Activated CD4-positive, alpha-beta T cell treated with anti-CD3 and anti-CD28 coated beads for 36 hours (primary cell): ENCODE results near the gene LUC7L2. TPM values are rescaled to one million over a fixed set of nuclear protein-coding genes. Genes with fewer than 3 reads are reported as not detected.
"Not testable (repeated sequence)": the region's sequence is repeated elsewhere in the genome, so short reads cannot be mapped to it uniquely, and the experiment has no call there.

Source experiments
- ATAC-seq: fragments of 200-7000 bp; cut with Tn5 transposase; one replicate; pipeline ENCODE4 v1.10.0; 2021; ENCODE audit warnings: mild to moderate bottlenecking, moderate library complexity
- CTCF ChIA-PET: fragments of 350-600 bp; sonication (Branson Sonifier 250); formaldehyde crosslinking; loops from one replicate; lab custom pipeline; 2021; ENCODE audit warnings: antibody characterized with exemption; lab: Charles Lee
- POLR2A ChIA-PET: fragments of 350-600 bp; sonication (Branson Sonifier 250); formaldehyde crosslinking; loops from one replicate; lab custom pipeline; 2021; ENCODE audit warnings: antibody characterized with exemption, inconsistent platforms; lab: Charles Lee
- DNase-seq: peaks from one replicate; pipeline ENCODE4 v3.0.0-alpha.2; 2020
- H3K27ac Mint-ChIP-seq: one replicate; pipeline ENCODE4 v1.8.0; 2021; ENCODE audit warnings: mixed read lengths
- H3K27me3 Mint-ChIP-seq: one replicate; pipeline ENCODE4 v1.8.0; 2021; ENCODE audit warnings: mixed read lengths
- H3K36me3 Mint-ChIP-seq: one replicate; pipeline ENCODE4 v1.8.0; 2021; ENCODE audit warnings: low read depth, mixed read lengths
- H3K4me1 Mint-ChIP-seq: one replicate; pipeline ENCODE4 v1.8.0; 2021; ENCODE audit warnings: mixed read lengths
- H3K4me3 Mint-ChIP-seq: one replicate; pipeline ENCODE4 v1.8.0; 2021; ENCODE audit warnings: mild to moderate bottlenecking, moderate library complexity, mixed read lengths
- H3K9me3 Mint-ChIP-seq: one replicate; pipeline ENCODE4 v1.8.0; 2021; ENCODE audit warnings: low read depth, mixed read lengths
- intact Hi-C, 2 experiments: fragments of 100-400 bp; cut with DNase I in 1 of 2; cut with micrococcal nuclease in 1 of 2; formaldehyde crosslinking; loops; one replicate each; pipeline versions ENCODE4 v1.14.2 to v1.15.1; 2022 to 2024; cut with DNase I, micrococcal nuclease
- total RNA-seq, 2 experiments: library from RNA; stranded (reverse); gene quantifications; one replicate each; pipeline ENCODE4 v1.2.3, GENCODE V29; 2021

The LUC7L2 gene
- total RNA-seq, 2 experiments from 2014 or later, result 124 to 126 TPM

DNA sequence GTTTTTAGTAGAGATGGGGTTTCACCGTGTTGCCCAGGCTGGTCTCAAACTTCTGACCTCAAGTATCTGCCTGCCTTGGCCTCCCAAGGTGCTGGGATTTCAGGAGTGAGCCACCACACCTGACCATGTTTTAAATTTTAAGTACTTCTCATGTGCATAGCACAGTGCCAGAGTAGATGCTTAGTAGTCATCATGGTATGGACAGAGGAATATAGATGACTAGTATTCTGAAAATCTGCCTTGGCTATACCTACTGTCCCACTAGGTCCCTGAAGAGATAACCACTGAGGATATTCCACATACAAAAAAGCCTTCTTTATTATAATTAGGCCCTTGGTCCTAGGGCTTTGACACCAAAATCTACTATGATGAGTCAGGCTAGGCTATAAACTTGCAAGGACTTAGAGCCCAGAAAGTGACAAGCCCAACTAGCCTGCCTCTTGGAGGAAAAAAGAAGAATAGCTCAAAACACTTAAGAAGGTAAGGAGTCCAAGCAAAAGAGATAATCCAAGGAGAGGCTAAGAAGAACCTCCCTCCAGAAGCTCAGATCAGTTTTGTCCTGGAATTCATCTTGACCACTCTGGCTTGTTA, 34.0 kb downstream of the LUC7L2 start:
- DNase-seq (no peak), ATAC-seq (peak; percentile 65)
- Mint-ChIP-seq H3K4me1 (peaks cover 46% of the 10 kb centered on the region), H3K36me3 (peaks cover 60% of the 10 kb centered on the region), H3K27ac (no peak overlapping the region), H3K9me3 (no peaks in the 10 kb centered on the region), H3K27me3 (no peaks in the 10 kb centered on the region), H3K4me3 (no peak overlapping the region)
- POLR2A ChIA-PET, result interaction anchor here (0.6 kb wide), 3 partner anchors 15 to 1145 kb away, joined by 3 to 4 read pairs (median 3); no protein-coding TSS in a partner anchor
- CTCF ChIA-PET, result interaction anchor here (0.6 to 3.7 kb wide), 9 partner anchors 12 to 1213 kb away, joined by 3 to 20 read pairs (median 4); no protein-coding TSS in a partner anchor
- intact Hi-C loops, result no loop called here

DNA sequence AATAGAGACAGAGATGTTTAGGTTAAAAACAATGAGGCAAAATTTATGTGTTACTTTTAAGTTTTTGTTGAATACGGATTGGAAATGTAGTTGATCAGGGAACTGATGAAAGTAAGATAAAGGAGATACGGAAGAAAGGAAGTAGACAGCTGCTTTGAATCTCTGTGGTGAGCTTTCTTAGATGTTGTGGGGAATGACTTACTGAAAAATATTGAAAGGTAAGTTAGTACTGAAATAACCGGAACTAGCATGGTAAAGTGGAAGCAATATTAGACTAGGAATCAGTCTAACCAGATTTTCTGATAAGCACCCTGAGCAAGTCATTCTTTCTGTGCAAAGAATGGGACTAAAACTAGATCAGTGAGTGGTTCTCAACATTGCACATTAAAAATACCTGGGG, 34.8 kb downstream of the LUC7L2 start:
- ChIA-PET POLR2A (no interaction called here), CTCF (interaction anchor here (1.0 to 3.7 kb wide), 7 partner anchors 13 to 320 kb away, joined by 3 to 20 read pairs (median 6); no protein-coding TSS in a partner anchor)
- intact Hi-C loops, result no loop called here
- DNase-seq (no peak), ATAC-seq (peak; percentile 64)
- no peaks in the 10 kb centered on the region for H3K27me3 Mint-ChIP-seq
- peak overlapping the region; percentile 66 for H3K27ac Mint-ChIP-seq
- H3K9me3 Mint-ChIP-seq, result no peaks in the 10 kb centered on the region
- no peak overlapping the region for H3K4me3 Mint-ChIP-seq
- peaks cover 40% of the 10 kb centered on the region for H3K4me1 Mint-ChIP-seq
- peaks cover 58% of the 10 kb centered on the region for H3K36me3 Mint-ChIP-seq

DNA sequence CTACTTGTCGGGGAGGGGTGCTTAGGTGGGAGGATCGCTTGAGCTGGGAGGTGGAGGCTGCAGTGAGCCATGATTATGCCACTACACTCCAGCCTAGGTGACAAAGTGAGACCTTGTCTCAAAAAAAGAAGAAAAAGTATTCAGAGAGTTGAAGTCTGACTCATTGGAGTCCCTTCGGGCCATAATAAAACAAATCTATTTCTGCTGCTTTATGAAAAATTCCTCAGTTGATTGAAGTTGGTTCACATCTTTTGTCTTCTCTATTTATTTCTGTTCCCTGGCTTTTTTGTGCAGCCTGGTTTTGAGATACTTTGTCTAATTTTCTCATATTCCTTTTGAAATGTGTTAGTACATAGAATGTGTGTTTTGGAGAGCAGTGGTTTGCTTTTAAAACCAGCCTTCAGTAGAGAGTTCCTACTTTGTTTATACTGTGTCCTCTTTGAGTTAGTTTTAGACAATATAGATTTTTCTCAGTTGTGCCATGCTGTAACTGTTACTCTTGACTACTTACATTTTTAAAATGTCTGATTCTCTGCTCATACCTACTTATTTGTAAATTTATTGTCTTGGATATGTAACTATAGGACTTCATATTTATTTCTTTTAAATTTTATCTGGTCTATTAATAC, 36.7 kb downstream of the LUC7L2 start:
- Mint-ChIP-seq H3K9me3 (no peaks in the 10 kb centered on the region), H3K36me3 (peaks cover 52% of the 10 kb centered on the region), H3K4me1 (peaks cover 38% of the 10 kb centered on the region), H3K27me3 (no peaks in the 10 kb centered on the region), H3K4me3 (no peak overlapping the region), H3K27ac (no peak overlapping the region)
- intact Hi-C loops, result no loop called here
- ChIA-PET POLR2A (interaction anchor here (1.5 kb wide), 1 partner anchor 9 kb away, joined by 6 read pairs; no protein-coding TSS in a partner anchor), CTCF (interaction anchor here (2.0 to 3.7 kb wide), 3 partner anchors 15 to 22 kb away, joined by 6 to 20 read pairs (median 10); no protein-coding TSS in a partner anchor)
- ATAC-seq (no peak), DNase-seq (no peak)

- intact Hi-C loops, result no loop called here
- POLR2A ChIA-PET, result no interaction called here
- CTCF ChIA-PET, result no interaction called here
- no peak overlapping the region for H3K27ac Mint-ChIP-seq
- H3K9me3 Mint-ChIP-seq, result no peaks in the 10 kb centered on the region
- ATAC-seq (no peak), DNase-seq (no peak)
- H3K4me3 Mint-ChIP-seq, result no peak overlapping the region
- peaks cover 52% of the 10 kb centered on the region for H3K36me3 Mint-ChIP-seq
- peaks cover 36% of the 10 kb centered on the region for H3K4me1 Mint-ChIP-seq
- H3K27me3 Mint-ChIP-seq, result no peaks in the 10 kb centered on the region
These were observed 37.5 kb downstream of the LUC7L2 start for GRCh38 chr7:139397192-139397591.

DNA sequence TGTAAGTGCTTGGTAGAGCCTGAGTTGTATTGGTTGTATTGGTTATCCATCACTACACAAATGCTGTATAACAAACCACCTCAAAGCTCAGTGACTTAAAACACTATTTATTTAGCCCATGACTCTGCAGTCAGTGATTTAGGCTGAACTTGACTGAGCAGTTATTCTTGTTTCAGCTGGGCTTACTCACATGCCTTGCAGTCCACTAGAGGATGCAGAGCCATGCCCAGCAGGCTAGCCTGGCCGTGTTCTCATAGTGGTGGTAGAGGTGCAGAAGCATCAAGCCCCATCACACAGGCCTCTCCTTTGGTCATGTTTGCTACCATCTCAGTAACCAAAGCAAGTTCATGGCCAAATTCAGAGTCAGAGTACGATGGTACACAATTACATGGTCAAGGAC, 43.9 kb downstream of the LUC7L2 start:
- DNase-seq (no peak), ATAC-seq (no peak)
- Mint-ChIP-seq H3K4me1 (no peaks in the 10 kb centered on the region), H3K36me3 (peaks cover 61% of the 10 kb centered on the region), H3K27ac (no peak overlapping the region), H3K4me3 (no peak overlapping the region), H3K9me3 (no peaks in the 10 kb centered on the region), H3K27me3 (no peaks in the 10 kb centered on the region)
- POLR2A ChIA-PET, result no interaction called here
- intact Hi-C loops, result no loop called here
- CTCF ChIA-PET, result no interaction called here

DNA sequence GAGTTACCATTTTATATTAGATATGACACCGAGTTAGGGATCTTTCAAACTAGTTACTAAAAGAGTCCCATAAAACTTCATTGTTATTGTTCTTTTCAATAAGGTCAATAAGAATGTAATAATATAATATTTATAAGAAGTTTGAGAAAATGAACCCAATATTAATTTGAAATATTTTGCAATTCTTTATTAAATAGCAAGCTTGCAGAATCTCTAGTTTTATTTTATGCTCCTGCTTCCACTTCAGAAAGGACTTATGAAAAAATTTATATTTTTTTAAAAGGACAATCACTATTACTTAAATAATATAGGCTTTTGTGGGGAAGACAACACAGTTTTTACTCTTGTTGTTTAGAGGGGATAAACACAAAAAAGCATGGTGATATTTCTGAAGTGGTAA, 47.9 kb downstream of the LUC7L2 start:
- ChIA-PET POLR2A (no interaction called here), CTCF (interaction anchor here (0.7 to 2.7 kb wide), 2 partner anchors 27 to 210 kb away, joined by 3 to 12 read pairs; no protein-coding TSS in a partner anchor)
- Mint-ChIP-seq H3K4me3 (no peak overlapping the region), H3K9me3 (no peaks in the 10 kb centered on the region), H3K36me3 (peaks cover 60% of the 10 kb centered on the region), H3K4me1 (no peaks in the 10 kb centered on the region), H3K27ac (no peak overlapping the region), H3K27me3 (no peaks in the 10 kb centered on the region)
- ATAC-seq (no peak), DNase-seq (no peak)
- intact Hi-C loops, result no loop called here

DNA sequence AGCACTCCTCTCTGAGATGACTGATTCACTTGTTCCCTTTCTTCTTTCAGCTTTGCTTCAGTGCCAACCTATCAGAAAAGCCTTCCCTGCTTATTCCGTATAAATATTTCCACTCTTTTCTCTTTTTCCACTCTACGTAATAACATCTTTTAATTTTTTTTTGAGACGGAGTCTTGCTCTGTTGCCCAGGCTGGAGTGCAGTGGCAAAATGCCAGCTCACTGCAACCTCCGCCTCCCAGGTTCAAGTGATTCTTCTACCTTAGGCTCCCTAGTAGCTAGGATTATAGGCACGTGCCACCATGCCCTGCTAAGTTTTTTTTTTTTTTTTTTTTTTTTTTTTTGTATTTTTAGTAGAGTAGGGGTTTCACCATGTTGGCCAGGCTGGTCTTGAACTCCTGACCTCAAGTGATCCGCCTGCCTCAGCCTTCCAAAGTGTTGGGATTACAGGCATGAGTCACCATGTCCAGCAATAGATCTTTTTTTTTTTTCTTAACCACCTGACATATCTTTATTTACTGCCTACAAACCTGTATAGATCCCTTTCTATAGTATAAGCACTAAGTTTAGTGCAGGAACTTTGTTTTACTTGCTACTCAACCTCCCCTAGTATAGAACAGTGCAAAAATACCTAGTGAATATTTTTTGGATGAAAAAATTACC, 55.2 kb downstream of the LUC7L2 start:
- ChIA-PET CTCF (interaction anchor here (0.8 to 9.2 kb wide), 2 partner anchors 20 to 23 kb away, joined by 3 to 46 read pairs; no protein-coding TSS in a partner anchor), POLR2A (interaction anchor here (0.6 kb wide), 1 partner anchor 37 kb away, joined by 5 read pairs; no protein-coding TSS in a partner anchor)
- not testable (repeated sequence) for H3K27ac Mint-ChIP-seq, ATAC-seq, H3K9me3 Mint-ChIP-seq, H3K4me1 Mint-ChIP-seq, H3K4me3 Mint-ChIP-seq, DNase-seq, H3K27me3 Mint-ChIP-seq
- peaks cover 59% of the 10 kb centered on the region for H3K36me3 Mint-ChIP-seq
- intact Hi-C loops, result loop anchor here in 1 of 2 experiments (5.0 kb wide), 1 partner anchor 38 kb away; no protein-coding TSS in a partner anchor

DNA sequence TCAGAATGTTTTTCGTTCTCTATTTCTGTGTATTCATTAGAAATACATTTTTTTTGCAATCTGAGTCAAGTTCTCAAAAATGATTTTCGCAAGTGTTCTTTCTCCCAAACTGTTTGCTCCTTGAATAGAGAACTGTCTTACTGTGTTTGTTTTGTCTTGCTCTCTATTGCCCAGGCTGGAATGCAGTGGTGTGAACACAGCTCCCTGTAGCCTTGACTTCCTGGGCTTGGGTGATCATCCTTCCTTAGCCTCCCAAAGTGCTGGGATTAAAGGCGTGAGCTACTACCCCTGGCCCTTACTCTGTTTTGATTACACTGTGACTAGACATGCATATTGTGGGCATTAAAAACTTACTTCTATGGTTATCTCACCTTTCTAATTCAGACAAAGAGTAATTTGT, 56.7 kb downstream of the LUC7L2 start:
- H3K4me3 Mint-ChIP-seq, result no peak overlapping the region
- ChIA-PET POLR2A (no interaction called here), CTCF (interaction anchor here (9.2 kb wide), 1 partner anchor 18 kb away, joined by 46 read pairs; no protein-coding TSS in a partner anchor)
- no peak overlapping the region for H3K27ac Mint-ChIP-seq
- intact Hi-C loops, result loop anchor here in 1 of 2 experiments (5.0 kb wide), 1 partner anchor 39 kb away; no protein-coding TSS in a partner anchor
- ATAC-seq (no peak), DNase-seq (no peak)
- no peaks in the 10 kb centered on the region for H3K4me1 Mint-ChIP-seq
- no peaks in the 10 kb centered on the region for H3K27me3 Mint-ChIP-seq
- peaks cover 61% of the 10 kb centered on the region for H3K36me3 Mint-ChIP-seq
- no peaks in the 10 kb centered on the region for H3K9me3 Mint-ChIP-seq

- H3K36me3 Mint-ChIP-seq, result peaks cover 59% of the 10 kb centered on the region
- no peak overlapping the region for H3K27ac Mint-ChIP-seq
- no peak overlapping the region for H3K4me3 Mint-ChIP-seq
- DNase-seq (no peak), ATAC-seq (no peak)
- CTCF ChIA-PET, result interaction anchor here (0.7 to 9.2 kb wide), 2 partner anchors 17 to 204 kb away, joined by 4 to 46 read pairs; no protein-coding TSS in a partner anchor
- POLR2A ChIA-PET, result interaction anchor here (0.7 kb wide), 1 partner anchor 24 kb away, joined by 3 read pairs; no protein-coding TSS in a partner anchor
- H3K4me1 Mint-ChIP-seq, result no peaks in the 10 kb centered on the region
- no peaks in the 10 kb centered on the region for H3K9me3 Mint-ChIP-seq
- no peaks in the 10 kb centered on the region for H3K27me3 Mint-ChIP-seq
- intact Hi-C loops, result loop anchor here in 1 of 2 experiments (1.0 to 5.0 kb wide), 2 partner anchors 13 to 40 kb away; no protein-coding TSS in a partner anchor
These were observed 57.8 kb downstream of the LUC7L2 start for GRCh38 chr7:139417478-139417877.

DNA sequence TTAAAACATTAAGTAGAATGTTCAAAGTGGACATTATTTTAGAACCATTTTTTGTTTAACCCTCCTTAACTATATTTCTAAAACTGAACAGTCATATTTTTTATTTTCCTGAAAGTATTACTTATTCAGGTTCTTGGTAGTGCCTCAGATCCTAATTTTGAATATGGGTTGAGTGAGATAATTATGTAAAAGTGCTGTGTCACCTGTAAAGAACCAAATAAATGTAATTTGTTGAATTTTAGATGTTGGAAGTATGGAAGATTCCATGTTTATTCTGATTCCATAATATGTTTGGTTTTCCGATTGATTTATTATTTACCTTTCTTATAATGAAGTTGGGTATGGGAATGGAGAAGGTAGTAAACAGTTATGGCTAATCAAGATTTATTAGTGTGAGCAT, 61.4 kb downstream of the LUC7L2 start:
- Mint-ChIP-seq H3K4me3 (no peak overlapping the region), H3K36me3 (peaks cover 51% of the 10 kb centered on the region), H3K27ac (no peak overlapping the region), H3K9me3 (no peaks in the 10 kb centered on the region), H3K4me1 (no peaks in the 10 kb centered on the region), H3K27me3 (no peaks in the 10 kb centered on the region)
- CTCF ChIA-PET, result interaction anchor here (1.1 to 1.8 kb wide), 3 partner anchors 11 to 13 kb away, joined by 3 to 19 read pairs (median 4); no protein-coding TSS in a partner anchor
- ATAC-seq (no peak), DNase-seq (no peak)
- POLR2A ChIA-PET, result no interaction called here
- intact Hi-C loops, result no loop called here

DNA sequence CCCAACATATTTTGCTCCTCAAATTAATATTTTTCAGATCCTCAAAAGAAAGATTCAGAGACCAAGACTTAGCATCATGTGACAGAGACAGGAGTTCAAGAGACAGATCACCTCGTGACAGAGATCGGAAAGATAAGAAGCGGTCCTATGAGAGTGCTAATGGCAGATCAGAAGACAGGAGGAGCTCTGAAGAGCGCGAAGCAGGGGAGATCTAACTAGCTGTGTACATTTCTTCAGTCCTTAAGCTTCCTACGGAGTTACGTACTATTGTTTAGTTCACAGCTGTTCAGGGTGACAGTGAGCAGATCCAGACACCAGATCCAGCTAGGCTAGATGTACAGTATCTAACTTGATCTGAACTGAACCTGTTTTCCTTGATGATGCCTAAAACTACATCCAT, 62.4 kb downstream of the LUC7L2 start:
- ChIA-PET POLR2A (interaction anchor here (0.6 kb wide), 1 partner anchor 37 kb away, joined by 3 read pairs; no protein-coding TSS in a partner anchor), CTCF (interaction anchor here (1.1 to 1.8 kb wide), 3 partner anchors 10 to 12 kb away, joined by 3 to 19 read pairs (median 4); no protein-coding TSS in a partner anchor)
- Mint-ChIP-seq H3K27ac (no peak overlapping the region), H3K4me1 (no peaks in the 10 kb centered on the region), H3K4me3 (no peak overlapping the region), H3K9me3 (no peaks in the 10 kb centered on the region), H3K27me3 (no peaks in the 10 kb centered on the region), H3K36me3 (peaks cover 45% of the 10 kb centered on the region)
- intact Hi-C loops, result no loop called here
- DNase-seq, result no peak
- ATAC-seq, result no peak
